SK-N-SH (cell line): Measurements from ENCODE around the gene CD96.

ENCODE experiments used
- CTCF ChIP-seq: fragments of 200-600 bp; sonication (generic); IDR thresholded peaks from 2 replicates; pipeline ENCODE4 v1.6.1; 2017; ENCODE audit warnings: antibody characterized with exemption, mild to moderate bottlenecking, moderate library complexity
- EP300 ChIP-seq, 2 experiments: IDR thresholded peaks; 2 replicates each; pipeline versions ENCODE4 v1.4.0 to v1.6.1; 2012; ENCODE audit warnings: borderline replicate concordance in 1 of 2, low read depth in 1 of 2, low read length in 1 of 2
- NFIC ChIP-seq: IDR thresholded peaks from 2 replicates; pipeline ENCODE4 v1.4.0; 2012; ENCODE audit warnings: borderline replicate concordance
- SMC3 ChIP-seq: IDR thresholded peaks from 2 replicates; pipeline ENCODE4 v1.6.1; 2012; ENCODE audit warnings: low read depth, low read length, improper control_type of control experiment
- TF ChIP-seq, protein P1 (sequence below): IDR thresholded peaks from 2 replicates; pipeline ENCODE4 v1.4.0; 2012; ENCODE audit warnings: low read depth
- TF ChIP-seq, protein P2 (sequence below): IDR thresholded peaks from 2 replicates; pipeline ENCODE4 v1.4.0; 2012; ENCODE audit warnings: low read depth, borderline replicate concordance

- no peak for TF ChIP-seq CTCF
- TF ChIP-seq SMC3 = no peak
- TF ChIP-seq NFIC = no peak
- TF ChIP-seq, protein P1, sequence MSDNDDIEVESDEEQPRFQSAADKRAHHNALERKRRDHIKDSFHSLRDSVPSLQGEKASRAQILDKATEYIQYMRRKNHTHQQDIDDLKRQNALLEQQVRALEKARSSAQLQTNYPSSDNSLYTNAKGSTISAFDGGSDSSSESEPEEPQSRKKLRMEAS = no peak
- no peak for TF ChIP-seq EP300 (IDR thresholded peaks at IDR 0.05; ENCODE audit: borderline replicate concordance in 1 of 2, low read depth in 1 of 2, low read length in 1 of 2)
- TF ChIP-seq, protein P2, sequence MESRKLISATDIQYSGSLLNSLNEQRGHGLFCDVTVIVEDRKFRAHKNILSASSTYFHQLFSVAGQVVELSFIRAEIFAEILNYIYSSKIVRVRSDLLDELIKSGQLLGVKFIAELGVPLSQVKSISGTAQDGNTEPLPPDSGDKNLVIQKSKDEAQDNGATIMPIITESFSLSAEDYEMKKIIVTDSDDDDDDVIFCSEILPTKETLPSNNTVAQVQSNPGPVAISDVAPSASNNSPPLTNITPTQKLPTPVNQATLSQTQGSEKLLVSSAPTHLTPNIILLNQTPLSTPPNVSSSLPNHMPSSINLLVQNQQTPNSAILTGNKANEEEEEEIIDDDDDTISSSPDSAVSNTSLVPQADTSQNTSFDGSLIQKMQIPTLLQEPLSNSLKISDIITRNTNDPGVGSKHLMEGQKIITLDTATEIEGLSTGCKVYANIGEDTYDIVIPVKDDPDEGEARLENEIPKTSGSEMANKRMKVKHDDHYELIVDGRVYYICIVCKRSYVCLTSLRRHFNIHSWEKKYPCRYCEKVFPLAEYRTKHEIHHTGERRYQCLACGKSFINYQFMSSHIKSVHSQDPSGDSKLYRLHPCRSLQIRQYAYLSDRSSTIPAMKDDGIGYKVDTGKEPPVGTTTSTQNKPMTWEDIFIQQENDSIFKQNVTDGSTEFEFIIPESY = no peak
Measured at GRCh38 chr3:111496894-111497559, 45.0 kb upstream of the CD96 start.
